ENCODE data around the gene DAND5.

The DAND5 gene

GRCh38 chr19:12969292-12969988, at the start of gene DAND5:
Gene DAND5, plus strand, starts transcription at chr19:12969576. Its CDS starts 85 bp downstream, at chr19:12969661.
- DNase-seq (ENCODE audit: low spot score), result no peak

GRCh38 chr19:12921047-12921446, 48.3 kb upstream of the DAND5 start:
- DNase-seq (ENCODE audit: low spot score), result no peak

GRCh38 chr19:12922959-12923358, 46.4 kb upstream of the DAND5 start:
- no peak for DNase-seq (ENCODE audit: low spot score)

- no peak for DNase-seq (ENCODE audit: low spot score)
Measured at GRCh38 chr19:12924621-12925310, 44.6 kb upstream of the DAND5 start.

GRCh38 chr19:12930002-12930645, 39.3 kb upstream of the DAND5 start:
- no peak for DNase-seq (ENCODE audit: low spot score)

GRCh38 chr19:12932392-12933286, 36.7 kb upstream of the DAND5 start:
- DNase-seq (ENCODE audit: low spot score), result no peak

- peak; percentile 89 for DNase-seq (ENCODE audit: low spot score)
Measured at GRCh38 chr19:12933287-12934072, 35.9 kb upstream of the DAND5 start, which contains the start of gene FARSA. Gene FARSA, minus strand, starts transcription at chr19:12933711. Its CDS starts 15 bp downstream, at chr19:12933696.

- no peak for DNase-seq (ENCODE audit: low spot score)
Measured at GRCh38 chr19:12935071-12935470, 34.3 kb upstream of the DAND5 start.

GRCh38 chr19:12936582-12936981, 32.8 kb upstream of the DAND5 start:
- DNase-seq (ENCODE audit: low spot score), result no peak

GRCh38 chr19:12937093-12937926, 32.1 kb upstream of the DAND5 start:
- no peak for DNase-seq (ENCODE audit: low spot score)

GRCh38 chr19:12937927-12938778, 31.2 kb upstream of the DAND5 start, which contains the start of gene CALR:
Gene CALR, plus strand, starts transcription at chr19:12938609. Its CDS starts 71 bp downstream, at chr19:12938680.
- peak; percentile 99 for DNase-seq (ENCODE audit: low spot score)

- DNase-seq (ENCODE audit: low spot score), result peak; percentile 25
Measured at GRCh38 chr19:12938779-12939601, 30.4 kb upstream of the DAND5 start.

- no peak for DNase-seq (ENCODE audit: low spot score)
Measured at GRCh38 chr19:12939975-12940423, 29.4 kb upstream of the DAND5 start.

- no peak for DNase-seq (ENCODE audit: low spot score)
Measured at GRCh38 chr19:12940897-12941296, 28.5 kb upstream of the DAND5 start.

- DNase-seq (ENCODE audit: low spot score), result no peak
Measured at GRCh38 chr19:12943437-12944044, 25.8 kb upstream of the DAND5 start.

GRCh38 chr19:12944104-12944674, 25.2 kb upstream of the DAND5 start:
- DNase-seq (ENCODE audit: low spot score), result no peak

- peak; percentile 96 for DNase-seq (ENCODE audit: low spot score)
Measured at GRCh38 chr19:12945479-12946091, 23.8 kb upstream of the DAND5 start, which contains the start of gene RAD23A. Gene RAD23A, plus strand, starts transcription at chr19:12945862. Its CDS starts 87 bp downstream, at chr19:12945949.

Data from CD4-positive, alpha-beta T cell treated with Interleukin-6 at 100 ng/mL for 8 hours (primary cell).